GM12872 (cell line): Measurements from ENCODE around the gene HJURP.

Experiments used
- TF ChIP-seq, protein P1 (sequence below): IDR thresholded peaks from 3 replicates; pipeline ENCODE4 v1.5.1; 2011; ENCODE audit warnings: low read depth, mild to moderate bottlenecking, low read length, moderate library complexity; ENCODE audit not compliant: insufficient read depth

HJURP gene

DNA sequence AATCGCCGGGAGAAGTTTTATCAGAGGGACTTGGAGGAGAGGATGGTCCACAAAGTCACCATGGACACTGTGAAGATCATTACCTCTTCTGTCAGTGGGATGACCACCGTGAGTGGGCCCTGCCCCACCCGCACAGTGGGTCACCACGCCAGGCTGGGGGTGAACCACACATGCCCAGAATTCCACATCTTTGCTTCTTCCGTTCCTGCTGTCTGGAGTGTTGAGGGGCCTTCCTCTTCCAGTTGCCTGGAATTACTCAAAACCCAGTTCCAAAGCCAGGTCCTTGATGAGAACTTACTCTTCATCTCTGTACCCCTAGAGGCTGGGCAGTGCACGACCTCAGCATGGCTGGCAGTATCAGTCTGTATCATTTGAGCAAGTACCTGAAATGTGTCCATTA lies 54.1 kb downstream of the HJURP start:
- TF ChIP-seq, protein P1, sequence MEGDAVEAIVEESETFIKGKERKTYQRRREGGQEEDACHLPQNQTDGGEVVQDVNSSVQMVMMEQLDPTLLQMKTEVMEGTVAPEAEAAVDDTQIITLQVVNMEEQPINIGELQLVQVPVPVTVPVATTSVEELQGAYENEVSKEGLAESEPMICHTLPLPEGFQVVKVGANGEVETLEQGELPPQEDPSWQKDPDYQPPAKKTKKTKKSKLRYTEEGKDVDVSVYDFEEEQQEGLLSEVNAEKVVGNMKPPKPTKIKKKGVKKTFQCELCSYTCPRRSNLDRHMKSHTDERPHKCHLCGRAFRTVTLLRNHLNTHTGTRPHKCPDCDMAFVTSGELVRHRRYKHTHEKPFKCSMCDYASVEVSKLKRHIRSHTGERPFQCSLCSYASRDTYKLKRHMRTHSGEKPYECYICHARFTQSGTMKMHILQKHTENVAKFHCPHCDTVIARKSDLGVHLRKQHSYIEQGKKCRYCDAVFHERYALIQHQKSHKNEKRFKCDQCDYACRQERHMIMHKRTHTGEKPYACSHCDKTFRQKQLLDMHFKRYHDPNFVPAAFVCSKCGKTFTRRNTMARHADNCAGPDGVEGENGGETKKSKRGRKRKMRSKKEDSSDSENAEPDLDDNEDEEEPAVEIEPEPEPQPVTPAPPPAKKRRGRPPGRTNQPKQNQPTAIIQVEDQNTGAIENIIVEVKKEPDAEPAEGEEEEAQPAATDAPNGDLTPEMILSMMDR = no peak

DNA sequence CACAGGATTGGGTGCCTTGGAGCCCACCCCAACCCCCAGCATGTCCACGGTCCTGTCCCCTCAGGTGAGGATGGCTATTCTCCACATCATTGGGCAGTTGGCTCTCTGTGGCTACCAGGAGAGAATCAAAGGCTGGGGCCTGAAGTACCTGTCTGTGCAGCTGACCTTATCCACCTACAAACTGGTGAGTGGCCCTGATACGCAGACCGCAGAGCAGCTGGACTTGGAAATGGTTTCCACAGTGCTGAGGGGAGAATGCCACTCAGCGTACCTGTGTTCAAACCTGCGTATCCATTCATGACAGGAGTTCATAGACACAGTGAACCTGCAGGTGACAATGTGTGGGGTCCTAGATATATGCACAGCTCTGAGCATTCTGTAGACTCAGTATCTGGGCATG lies 54.6 kb downstream of the HJURP start:
- TF ChIP-seq, protein P1 = no peak

DNA sequence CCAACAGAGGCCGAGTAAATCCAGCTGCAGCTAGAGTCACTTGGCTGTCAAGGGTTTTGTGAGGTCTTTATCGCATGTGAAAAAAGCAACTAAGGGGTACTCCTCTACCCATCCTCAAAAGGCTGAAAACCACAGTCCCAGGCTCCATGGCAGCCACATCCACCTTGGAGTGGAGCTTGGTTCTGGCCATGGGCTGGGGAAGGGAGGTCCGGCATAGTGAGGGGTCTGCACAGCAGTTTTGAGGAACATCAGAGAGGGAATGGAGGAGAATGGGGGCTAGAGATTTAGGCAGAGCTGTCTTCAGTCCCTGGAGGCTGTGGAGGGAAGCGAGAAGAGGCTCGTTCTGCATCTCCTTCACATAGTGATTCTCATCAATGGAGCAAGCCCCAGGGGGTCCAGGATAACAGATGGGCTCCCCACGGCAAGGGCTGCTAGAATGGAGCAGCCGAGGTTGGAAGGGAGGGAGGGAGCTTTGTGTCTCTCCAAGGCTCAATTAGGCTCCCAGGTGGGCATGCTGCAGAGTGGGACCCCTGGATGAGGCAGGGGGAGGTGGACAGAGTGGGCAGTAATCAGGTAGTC lies 55.2 kb downstream of the HJURP start:
- TF ChIP-seq, protein P1 = no peak

DNA sequence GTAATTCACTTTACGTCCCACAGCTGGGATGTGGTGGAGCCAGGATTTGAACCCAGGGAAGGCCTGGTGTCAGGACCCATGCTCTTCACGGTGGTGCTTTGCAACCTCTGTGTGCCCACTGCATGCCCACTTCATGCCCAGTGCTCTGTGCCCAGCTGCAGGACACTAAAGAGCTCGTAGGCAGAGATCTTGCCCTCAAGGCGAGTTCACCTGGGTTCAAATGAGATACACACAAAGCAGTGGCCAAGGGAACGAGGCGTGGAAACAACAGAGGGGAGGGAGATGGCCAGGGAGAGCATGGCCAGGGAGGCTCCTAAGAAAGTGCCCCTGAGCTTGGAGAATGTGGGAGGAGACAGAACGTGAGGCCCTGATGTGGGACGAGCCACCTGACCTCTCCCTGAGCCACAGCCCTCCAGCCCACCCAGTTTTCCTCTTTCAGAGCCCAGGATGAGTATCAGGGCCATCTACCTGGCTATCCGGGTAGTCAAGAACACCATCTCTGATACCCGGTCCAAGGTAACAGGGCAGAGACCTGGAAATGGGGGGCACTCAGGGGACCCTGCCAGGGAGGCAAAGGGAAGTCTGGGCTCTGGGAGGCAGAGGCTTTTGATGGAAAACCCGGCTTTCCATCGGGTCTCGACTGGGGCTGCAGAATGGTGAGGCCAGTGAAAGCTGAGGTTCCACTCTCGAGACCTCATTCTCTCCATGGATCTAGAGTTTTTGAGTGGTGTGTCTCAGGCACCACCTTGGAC lies 55.8 kb downstream of the HJURP start:
- TF ChIP-seq, protein P1 = no peak

DNA sequence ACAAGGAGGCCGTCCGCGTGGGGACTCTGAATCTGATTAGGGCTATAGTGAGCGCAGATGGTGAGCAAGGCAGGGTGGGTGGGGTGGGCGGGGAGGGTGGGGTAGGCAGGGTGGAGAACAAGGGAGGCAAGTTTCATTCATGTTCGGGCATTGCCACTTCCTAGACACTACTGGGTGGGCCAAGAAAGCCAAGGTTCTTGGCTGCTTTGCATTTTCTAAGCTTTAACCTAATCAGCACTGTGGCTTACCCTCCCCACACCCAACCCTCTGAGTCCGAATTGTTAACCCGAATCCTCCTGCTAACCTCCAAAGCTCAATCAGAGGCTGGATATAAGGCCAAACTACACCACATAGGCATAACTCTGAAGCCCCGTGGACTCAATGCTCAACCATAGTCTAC lies 58.1 kb downstream of the HJURP start:
- TF ChIP-seq, protein P1 = no peak

DNA sequence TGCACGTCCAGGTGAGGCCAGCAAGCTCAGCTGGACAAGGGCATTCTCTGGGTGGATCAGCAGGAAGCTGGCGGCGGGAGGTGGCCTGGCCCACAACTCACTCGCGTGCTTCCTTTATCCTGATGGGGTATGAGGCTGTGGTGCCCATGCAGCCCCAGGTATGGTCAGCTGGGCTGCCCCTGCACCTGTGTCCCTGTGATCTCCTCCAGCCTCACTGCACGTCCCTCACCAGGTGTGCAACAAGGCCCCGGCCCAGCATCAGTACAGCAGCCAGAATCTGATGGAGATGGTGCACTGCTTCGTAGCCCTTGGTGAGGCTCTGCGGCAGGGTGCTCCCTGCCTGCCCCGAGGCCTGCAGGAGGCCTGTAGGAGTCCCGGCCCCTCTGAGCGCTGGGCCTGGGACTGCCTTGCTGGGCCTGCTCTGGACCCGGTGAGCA lies 58.6 kb downstream of the HJURP start:
- TF ChIP-seq, protein P1 = no peak

DNA sequence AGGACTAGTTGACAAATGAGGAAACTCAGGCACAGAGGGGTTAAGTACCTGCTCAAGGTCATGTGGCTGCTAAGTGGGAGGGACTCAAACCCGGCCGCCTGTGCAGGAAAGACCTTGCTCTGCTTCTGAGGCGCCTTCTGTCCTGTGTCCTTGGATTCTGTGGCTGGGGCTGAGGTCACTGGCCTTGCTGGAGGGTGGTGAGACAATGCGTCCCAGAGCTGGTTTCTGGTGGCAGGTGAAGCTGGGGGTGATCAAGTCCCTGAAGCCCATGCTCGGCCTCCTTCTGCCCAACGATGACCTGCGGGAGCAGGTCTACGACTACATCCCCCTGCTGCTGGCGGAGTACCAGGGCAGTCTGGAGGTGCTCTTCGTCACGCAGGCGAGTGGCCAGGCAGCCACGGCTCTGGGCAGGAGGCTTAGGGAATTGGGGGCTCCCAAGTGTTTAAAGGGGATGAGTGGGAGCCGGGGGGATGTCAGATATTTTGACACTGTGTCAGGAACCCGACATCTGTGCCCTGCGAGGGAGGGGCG lies 60.1 kb downstream of the HJURP start:
- TF ChIP-seq, protein P1 = no peak
